Measurements from ENCODE around the gene SEC63.

SEC63 gene

DNA sequence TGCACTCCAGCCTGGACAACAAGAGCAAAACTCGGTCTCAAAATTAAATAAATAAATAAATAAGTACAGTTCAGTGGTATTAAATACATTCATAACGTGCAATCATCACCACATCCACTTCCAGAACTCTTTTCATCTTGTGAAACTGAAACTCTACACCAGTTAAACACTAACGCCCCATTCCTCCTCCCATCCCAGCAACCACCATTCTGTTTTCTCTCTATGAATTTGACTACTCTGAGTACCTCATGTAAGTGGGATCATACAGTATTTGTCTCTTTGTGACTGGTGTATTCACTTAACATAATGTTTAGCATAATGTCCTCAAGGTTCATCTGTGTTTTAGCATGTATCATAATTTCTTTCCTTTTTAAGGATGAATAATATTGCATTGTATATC lies 104.8 kb downstream of the SEC63 start:
- DNase-seq: no peak

DNA sequence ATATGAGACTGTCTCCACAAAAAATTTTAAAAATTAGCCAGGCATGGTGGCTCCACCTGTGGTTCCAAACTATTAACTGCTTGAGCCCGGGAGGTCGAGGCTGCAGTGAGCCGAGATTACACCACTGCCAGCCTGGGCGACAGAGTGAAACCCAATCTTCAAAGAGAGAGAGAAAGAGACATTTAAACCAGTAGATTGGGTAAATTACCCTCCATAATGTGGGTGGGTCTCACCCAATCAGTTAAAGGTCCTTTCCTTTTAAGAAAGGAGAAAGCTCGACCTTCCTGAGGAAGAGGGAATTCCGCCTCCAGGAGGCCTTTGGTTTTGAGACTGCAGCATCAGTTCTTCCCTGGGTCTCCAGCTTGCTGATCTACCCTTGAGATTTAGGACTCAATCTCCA lies 108.7 kb downstream of the SEC63 start:
- no peak for DNase-seq

DNA sequence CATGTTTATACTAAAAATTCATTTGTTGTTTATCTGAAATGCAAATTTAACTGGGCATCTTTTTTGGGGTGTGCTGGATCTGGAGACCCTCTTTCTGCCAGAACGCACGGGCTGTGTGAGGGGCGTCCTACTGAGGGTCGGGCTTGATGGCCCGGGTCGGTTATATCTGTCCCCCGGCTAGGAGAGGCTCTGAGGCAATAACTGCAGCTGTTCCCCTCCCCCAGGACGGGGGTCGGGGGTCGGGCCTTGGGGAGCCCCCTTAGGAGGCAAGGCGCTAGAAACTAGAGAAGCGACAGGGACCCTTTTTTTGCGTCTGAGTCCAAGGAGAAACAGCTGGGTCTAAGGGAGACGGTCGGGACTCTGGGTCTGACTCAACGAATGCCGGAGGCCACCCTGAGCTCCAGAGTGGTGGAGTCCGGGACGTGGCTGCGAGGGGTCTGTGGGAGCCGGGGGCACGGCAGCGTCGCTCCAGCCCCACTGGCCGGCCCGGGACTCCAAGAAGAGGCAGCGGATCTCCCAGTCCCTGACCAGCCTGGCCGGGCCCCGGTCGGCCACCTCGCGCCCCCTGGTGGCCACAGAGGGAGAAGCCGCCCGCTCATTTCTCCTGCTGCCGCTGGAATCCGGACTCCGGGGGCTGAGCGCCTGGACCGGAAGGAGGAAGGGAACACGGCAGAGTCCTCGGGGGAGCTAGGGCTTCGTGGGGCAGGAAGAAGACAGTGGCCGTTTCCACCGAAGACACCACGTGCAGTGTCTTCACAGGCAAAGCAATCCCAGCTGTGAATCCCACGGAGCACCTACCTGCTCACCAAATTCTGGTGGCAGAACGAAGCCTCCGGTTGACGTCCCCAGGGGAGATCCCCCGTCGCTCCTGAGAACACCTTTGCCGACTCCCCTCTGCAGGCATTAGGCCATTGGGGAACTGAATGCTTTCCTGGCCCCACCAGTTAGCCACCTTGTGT lies 109.9 kb downstream of the SEC63 start:
- DNase-seq: peak; percentile 81

DNA sequence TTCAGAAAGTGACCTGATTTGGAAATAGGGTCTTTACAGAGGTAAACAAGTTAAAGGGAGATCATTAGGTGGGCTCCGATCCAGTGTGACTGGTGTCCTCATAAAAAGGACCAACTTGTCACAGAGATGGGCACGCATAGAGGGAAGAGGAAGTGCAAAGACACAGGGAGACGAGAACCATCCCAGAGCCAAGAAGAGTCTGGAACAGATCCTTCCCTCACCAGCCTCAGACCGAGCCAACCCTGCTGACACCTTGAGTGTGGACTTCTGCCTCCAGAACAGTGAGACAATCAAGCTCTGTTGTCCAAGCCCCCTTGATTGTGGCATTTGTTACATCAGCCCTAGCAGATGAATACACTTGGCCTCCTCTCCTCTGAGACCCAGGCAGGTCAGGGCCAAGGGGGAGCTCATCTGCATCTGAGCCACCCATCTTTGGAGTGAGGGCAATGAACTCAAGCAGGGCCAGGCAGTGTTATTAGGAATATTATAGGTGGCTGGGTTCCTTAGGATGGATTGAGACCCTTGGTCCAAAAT lies 111.7 kb downstream of the SEC63 start:
- no peak for DNase-seq

DNA sequence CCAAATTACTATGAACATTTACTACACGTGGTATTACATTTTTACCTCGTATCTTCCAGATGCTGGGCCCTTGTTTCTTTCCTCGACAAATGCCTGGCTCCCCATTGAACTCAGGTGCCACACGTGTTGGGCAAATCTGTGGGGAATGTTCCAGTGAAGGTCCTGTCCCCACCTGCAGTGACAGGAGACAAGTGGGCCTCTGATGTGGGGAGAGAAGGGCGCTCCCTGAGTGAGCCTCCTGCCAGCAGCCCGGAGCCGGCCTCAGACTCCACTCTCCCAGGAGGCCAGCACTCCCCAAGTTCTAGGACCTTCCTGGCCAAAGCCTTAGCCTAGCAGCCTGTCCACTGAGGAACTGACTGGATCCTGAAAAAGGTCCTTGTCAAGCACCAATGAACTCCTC lies 112.2 kb downstream of the SEC63 start:
- no peak for DNase-seq

DNA sequence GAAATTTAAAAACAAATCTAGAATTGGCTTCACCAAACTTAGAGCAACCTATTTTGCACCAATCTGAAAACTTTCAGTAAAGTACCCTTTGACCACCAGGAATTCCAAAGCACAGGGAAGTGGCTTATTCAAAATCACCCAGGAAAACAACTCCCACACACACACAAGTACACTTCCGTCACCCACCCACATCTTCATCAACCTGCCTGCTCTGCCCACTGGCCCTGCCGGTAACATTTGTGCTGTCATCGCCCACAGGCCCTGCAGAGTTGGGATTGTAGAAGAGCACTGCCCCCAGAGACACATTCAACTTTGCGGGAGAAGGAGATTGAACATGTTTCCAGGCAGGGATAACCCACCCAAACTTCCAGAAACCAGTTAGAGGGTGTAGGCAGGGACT lies 114.6 kb downstream of the SEC63 start:
- peak; percentile 40 for DNase-seq

DNA sequence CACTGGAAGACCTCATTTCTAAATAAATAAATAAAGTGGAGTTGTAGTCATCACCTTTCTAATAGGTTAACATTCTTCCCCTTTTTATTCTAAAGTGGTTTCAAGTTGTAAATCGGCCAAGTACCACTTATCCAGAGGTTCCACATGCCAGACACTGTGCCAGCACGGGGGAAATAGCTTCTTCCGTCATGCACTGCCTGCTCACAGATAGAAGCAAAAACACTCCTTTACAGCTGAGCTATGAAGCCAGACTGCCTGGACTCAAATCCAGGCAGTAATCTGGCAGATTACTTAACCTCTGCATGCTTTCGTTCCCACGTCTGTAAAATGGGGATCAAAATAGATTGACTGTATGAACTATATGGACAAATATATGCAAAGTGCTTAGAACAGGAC lies 116.7 kb downstream of the SEC63 start:
- DNase-seq: no peak

DNA sequence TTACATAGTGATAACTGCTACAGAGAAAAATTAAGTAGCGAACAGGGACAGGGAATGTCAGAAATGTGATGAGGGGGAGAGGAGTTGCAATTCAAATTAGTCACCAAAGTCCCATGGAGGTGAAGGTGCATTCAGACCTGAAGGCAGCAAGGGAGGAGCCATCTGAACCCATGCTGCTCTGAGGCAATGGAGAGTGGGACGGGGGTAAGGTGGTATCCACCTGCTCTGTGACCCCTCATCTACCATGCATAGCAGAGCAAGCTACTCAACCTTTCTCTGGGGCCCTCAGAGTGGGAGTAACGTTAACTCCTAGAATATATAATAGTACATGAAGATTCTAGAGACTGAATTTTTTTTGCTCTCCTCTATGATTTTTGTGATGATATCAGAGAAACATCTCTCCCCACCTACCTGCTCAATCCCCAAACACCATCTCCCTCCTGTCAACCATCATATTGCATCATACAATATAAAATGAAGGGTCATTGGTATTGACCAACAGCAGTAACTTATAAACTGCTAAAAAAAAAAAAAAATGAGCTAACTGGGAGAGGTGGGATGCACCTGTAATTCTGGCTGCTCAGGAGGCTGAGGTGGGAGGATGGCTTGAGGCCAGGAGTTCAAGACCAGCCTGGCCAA lies 117.3 kb downstream of the SEC63 start:
- no peak for DNase-seq

DNA sequence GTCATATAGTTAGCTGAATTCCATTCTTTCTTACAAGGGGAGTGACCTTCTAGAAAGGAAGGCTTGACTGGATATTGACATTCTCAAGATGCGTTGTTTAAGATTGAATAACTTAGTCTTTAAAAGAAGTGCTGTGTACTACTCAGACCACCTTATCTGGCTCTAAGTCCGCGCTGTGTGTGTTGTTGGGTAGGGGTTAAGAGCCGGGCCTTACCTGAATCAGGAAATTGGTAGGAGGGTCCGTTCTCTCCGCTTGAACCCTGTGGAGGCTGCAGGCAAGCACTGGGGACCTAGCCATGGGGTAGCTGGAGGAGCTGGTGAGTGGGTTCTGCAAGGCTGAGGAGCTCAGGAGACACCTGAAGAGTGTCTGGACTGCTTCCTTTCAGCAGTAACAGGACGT lies 124.9 kb downstream of the SEC63 start:
- DNase-seq: no peak

DNA sequence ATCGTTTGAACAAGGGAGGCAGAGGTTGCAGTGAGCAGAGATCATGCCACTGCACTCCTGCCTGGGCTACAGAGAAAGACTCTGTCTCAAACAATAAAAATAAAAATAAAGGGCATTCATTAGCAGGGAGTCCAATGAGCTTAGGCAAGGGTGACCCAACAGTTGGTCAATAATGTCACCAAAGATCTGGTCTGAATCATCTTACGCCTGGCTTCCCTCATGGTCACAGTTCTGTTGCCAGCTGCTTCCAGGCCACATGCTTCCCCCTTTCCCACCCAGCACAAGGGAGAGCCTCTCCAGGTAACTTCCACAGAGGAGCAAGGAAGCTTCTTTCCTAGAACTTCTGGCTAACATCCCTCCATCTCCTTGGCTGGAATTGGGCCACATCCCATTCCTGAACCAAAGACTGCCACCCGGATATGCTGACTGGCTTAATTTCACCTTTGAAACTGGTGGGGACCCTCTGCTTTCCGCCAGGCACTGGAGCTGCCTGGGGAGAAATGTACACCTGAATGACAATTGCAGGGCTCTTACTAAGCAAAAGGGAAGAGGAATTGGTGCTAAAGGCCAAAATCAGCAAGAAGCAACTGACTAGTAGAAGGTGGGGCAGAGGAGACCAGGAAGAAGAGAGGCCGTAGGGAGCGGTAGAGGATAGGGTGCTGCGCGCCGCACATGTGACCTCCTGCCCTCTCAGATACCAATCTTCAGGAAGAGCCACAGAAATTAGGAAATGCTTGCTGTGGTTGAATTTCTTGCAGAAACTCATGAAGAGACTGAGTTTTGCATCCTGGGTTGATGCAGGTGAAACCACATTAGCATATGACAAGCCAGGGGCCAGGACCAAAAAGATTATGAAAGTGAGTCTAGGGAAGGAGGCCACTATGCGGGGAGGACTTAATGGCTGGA lies 125.6 kb downstream of the SEC63 start:
- DNase-seq: no peak

DNA sequence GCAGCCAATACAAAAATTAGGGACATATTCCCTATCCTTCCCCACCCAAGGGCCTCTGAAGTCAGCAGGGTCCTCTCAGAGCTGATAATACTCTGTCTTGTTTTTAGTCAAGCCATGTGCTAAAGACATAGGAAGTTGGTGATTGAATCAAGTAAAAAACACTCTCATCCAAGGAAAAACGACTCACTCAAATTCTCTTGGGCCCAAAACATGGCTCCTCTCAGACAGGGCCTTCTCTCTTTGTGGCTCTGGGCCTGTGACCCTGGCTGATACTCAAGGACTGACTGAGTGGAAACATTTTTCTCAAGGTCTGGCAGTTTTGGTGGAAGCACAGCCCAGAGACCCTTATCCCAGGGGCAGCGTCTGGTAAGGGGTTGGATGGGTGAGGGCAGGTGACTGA lies 127.9 kb downstream of the SEC63 start:
- DNase-seq: no peak

DNA sequence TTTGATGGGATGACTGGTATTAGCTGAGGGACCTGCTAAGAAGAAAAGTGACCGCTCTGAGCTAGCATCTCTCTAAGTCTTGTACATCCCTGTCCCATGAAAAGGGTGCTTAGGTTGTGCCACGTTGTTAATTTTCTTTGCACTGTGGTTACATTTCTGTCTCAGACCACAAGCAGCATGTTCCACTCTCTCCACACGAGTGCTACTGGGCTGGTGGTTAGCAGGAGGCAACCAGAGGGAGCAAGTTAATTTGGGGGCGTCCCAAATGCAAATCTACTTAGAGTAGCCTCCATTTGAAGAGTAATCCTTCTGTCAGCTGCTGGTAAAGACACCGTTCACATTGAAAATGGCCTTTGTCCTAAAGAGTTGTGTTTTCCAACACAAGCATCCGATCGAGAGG lies 130.5 kb downstream of the SEC63 start:
- DNase-seq: peak; percentile 30

DNA sequence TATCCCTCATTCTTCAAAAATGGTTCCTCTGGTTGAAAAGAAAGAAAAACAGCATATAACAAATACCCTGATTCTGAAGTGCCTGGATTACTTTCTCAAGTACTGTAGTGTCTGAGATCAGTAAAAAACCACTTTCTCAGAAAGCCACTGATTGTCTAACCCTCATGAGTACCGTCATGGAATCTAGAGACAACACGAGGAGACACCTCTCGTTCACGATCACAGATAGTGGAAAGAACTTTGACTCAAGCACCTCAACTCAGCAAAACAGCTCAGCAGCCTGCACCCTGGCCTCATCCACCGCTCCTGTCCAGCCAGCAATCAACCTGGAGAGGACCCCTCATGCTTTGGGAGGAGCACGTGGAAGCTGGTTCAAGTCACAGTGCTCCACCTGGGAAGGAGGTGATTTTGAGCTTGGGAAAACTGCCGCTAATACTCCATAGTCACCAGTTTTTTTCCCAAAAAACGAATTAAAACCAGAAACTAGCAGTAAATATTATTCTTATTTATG lies 134.9 kb downstream of the SEC63 start:
- peak; percentile 63 for DNase-seq

DNA sequence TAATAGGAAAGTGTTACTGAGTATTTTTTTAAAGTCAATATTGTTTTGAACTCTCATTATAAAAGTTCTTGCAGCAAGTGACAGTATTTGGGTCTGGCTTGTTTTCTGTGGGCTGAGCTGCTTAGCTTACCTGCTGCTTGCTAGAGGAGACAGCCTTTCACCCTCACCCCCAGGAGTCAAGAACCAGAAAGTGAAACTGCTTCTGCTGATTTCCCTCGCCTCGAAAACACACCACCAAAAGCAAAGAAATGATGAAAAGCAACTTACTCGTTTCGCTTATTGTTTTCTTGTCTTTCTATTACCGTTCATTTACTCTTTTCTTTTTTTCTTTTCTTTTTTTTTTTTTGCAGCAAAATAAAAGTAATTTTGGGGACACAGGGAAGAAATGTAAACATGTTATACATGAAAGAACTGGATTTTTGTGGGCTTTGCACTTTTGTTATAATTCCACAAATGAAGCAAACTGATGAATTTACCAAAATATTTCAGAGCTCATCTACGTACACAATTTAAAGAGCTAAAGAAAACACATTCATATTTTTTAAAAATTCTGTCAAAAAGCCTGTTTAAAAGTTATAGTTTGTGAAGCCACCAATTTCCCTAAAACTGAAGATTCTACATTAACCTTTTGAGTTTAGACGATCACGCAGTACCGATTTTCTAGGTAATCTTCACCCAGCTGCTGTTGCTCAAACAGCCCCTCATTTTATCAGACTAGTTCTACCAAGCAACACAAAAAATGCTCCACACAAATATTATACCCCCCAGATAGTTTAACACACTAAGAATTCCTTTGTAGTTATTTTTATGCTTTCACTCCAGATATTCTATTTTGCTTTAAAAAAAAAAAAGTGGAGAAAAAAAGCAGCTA lies 135.6 kb downstream of the SEC63 start:
- DNase-seq: peak; percentile 63

DNA sequence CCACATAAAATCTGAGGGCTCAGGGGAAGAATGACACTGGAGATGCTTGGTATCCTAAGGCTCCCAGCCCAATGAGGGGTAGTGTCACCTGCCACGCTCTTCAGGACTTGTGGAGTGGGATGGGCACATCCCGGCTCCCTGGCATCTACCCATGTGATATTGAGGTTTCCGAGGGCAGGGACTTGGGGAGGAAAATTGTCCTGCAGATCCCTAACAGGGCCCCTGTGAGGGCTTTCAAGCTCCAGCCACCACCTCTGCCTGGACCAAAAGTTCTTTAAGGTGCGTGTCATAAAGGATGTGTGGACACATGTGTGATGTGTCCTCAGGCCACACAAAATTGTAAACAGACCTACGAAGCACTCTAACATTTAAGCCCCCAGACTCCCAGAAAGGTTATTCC lies 136.4 kb downstream of the SEC63 start:
- DNase-seq: no peak

DNA sequence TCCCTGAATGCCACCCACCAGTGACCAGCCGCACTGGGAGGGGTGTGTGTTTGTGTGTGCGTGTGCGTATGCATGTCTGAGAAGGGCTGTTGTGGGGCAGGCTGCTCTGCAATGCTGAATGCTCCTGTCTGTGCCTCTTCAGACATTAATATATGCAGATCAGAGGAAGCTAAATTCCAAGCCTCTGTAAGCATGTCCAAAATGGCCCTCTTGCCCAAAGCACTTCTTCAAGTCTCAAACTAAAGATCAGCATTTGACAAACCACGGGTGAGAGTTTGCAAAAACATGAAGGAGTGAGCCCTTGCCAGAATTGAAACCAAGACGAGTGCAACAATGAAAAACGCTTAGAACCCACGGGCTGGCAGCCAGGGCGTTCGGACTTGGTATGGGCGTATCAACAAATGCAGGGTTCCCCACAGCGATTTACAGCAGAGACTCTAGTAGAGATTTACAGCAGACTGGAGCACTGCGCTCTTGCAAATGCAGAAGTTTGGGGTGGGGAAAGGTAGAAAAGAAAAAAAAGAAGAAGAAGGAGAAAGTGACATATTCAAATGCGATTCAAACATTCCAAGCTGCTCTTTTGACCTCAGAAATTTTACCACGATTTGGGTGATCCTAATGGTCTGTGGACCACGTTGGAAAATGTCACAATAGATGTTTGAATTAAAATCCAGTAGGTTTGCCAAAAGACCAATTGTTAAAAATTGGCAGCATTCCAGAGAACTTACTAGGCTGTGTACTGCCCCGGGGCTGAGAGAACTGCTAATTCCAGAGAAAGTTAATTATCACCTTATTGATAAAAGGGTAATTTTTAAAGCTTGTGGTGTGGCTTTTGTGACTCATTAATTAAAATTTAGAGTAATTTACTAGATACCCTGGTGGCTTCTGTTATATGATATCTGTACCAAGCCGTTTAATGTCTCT lies 137.4 kb downstream of the SEC63 start:
- DNase-seq: peak; percentile 48

DNA sequence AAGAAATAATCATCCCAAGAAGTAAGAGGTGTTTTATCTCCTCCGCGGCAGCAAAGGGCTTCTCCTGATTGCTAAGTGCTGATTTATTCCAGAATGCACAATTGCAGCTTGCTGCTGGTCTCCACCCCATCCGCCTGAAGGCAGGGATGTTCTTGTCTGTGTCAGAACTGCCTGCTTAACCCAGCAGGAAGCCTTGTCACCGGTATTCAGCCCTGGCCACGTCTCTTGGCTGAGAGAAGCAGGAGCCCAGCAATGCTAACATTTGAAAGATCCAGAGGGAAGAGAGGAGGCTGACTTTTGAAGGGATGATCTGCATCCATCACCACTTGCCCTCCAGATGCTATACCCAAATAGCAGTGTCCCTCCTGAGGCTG lies 138.1 kb downstream of the SEC63 start:
- no peak for DNase-seq

DNA sequence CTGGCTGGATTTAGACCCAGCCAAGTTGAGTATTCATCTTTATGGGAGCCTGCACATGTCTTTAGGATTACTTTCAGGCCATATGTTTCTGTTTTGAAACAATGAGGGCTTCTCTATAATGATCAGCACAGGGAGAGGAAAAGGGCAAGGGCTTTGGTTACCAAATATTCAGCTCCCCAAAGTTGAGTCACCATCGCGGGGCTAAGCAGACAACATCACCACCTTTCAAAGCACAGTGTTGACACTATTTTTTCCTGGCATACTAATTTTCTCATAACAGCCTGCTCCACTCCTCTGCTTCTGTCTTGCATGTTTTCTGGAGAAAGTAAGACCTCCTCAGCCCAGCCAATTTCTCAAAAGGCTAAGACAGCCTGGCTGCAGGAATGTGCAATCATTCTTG lies 138.8 kb downstream of the SEC63 start:
- peak; percentile 21 for DNase-seq

DNA sequence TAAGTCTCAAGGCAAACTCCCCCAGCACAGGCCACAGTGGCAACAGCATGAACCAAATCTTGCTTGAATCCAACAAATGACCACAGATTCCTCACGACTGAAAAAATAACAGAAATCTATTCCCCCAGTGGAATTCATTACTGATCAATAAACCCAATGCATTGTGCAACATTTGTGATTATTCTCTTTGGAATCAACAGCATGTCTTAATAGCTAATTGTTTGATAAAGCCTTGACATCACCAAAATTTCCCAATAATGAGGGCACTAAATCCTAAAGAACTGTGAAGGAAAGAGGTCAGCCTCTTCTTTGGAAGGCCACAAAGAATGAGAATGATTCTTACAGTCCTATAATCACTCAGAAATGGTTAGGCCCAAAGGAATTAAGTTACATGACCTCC lies 139.7 kb downstream of the SEC63 start:
- no peak for DNase-seq

DNA sequence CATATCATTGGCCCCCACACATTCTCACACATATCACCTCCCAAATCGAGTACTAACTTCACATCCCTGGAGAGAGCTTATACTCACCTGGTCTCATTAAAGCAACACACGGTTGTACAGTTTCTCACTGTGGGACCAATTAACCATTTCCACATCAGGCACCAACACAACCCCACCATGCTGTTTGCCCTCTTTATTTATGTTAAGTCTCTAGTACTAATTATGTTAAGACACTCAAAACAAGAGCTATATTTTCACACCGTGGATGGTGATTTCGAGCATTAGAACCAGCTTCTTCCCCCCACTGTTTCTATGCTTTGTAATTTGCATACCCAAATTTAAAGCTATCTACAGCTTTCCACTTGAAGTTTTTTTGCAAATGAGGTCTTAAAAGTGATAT lies 140.2 kb downstream of the SEC63 start:
- DNase-seq: no peak

Data from activated naive CD4-positive, alpha-beta T cell treated with Interleukin-2 at 50 U/mL for 16 hours (primary cell).